Measurements from ENCODE around the gene MYO1F. TPM values are rescaled to one million over a fixed set of nuclear protein-coding genes. Genes with fewer than 3 reads are reported as not detected.

The MYO1F gene
- total and polyA plus RNA-seq, 10 of the 15 experiments (the other 5 are each of a cell fraction or from before 2014, with no cell fraction given), result 3.5 to 49.4 (median 31.3) TPM

DNA sequence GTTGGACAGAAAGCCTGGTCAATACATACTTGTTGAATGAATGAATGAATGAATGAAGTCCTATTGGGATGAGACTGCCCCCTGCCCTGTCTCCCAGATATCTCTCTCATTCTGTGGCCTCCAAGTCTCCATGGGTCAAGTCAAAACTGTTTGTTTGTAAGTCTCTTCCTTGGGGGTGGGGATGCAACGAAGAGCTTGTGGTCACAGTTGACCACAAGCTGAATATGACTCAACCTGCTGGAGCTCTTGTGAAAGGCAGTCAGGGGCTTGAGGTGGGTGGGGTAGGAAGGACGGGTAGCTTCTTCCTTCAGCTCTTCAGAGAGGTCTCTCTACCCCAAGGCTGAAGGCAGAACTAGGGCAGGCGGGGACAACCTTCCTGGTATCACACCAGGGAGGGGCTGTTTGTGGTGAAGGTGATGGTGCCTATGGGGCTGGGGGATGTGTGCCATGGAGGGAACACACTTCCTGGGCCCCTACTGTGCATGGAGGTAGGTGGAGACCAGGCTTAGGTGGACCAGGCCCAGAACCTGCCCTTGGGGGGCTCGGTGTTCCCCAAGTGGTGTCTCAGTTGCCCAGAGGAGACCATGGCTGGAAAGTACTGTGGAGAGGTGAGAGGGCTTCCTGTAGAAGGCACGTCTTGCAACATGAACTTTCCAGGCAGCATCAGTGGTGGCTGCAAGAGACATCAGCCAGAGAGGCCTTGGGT is 8.0 kb downstream of the MYO1F start (continued):
- TF ChIP-seq, protein P1, sequence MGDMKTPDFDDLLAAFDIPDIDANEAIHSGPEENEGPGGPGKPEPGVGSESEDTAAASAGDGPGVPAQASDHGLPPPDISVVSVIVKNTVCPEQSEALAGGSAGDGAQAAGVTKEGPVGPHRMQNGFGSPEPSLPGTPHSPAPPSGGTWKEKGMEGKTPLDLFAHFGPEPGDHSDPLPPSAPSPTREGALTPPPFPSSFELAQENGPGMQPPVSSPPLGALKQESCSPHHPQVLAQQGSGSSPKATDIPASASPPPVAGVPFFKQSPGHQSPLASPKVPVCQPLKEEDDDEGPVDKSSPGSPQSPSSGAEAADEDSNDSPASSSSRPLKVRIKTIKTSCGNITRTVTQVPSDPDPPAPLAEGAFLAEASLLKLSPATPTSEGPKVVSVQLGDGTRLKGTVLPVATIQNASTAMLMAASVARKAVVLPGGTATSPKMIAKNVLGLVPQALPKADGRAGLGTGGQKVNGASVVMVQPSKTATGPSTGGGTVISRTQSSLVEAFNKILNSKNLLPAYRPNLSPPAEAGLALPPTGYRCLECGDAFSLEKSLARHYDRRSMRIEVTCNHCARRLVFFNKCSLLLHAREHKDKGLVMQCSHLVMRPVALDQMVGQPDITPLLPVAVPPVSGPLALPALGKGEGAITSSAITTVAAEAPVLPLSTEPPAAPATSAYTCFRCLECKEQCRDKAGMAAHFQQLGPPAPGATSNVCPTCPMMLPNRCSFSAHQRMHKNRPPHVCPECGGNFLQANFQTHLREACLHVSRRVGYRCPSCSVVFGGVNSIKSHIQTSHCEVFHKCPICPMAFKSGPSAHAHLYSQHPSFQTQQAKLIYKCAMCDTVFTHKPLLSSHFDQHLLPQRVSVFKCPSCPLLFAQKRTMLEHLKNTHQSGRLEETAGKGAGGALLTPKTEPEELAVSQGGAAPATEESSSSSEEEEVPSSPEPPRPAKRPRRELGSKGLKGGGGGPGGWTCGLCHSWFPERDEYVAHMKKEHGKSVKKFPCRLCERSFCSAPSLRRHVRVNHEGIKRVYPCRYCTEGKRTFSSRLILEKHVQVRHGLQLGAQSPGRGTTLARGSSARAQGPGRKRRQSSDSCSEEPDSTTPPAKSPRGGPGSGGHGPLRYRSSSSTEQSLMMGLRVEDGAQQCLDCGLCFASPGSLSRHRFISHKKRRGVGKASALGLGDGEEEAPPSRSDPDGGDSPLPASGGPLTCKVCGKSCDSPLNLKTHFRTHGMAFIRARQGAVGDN (IDR thresholded peaks at IDR 0.05), result no peak
- TF ChIP-seq, protein P2, sequence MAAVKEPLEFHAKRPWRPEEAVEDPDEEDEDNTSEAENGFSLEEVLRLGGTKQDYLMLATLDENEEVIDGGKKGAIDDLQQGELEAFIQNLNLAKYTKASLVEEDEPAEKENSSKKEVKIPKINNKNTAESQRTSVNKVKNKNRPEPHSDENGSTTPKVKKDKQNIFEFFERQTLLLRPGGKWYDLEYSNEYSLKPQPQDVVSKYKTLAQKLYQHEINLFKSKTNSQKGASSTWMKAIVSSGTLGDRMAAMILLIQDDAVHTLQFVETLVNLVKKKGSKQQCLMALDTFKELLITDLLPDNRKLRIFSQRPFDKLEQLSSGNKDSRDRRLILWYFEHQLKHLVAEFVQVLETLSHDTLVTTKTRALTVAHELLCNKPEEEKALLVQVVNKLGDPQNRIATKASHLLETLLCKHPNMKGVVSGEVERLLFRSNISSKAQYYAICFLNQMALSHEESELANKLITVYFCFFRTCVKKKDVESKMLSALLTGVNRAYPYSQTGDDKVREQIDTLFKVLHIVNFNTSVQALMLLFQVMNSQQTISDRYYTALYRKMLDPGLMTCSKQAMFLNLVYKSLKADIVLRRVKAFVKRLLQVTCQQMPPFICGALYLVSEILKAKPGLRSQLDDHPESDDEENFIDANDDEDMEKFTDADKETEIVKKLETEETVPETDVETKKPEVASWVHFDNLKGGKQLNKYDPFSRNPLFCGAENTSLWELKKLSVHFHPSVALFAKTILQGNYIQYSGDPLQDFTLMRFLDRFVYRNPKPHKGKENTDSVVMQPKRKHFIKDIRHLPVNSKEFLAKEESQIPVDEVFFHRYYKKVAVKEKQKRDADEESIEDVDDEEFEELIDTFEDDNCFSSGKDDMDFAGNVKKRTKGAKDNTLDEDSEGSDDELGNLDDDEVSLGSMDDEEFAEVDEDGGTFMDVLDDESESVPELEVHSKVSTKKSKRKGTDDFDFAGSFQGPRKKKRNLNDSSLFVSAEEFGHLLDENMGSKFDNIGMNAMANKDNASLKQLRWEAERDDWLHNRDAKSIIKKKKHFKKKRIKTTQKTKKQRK (IDR thresholded peaks at IDR 0.05; ENCODE audit: low read depth, low read length), result no peak
- TF ChIP-seq, protein P3, sequence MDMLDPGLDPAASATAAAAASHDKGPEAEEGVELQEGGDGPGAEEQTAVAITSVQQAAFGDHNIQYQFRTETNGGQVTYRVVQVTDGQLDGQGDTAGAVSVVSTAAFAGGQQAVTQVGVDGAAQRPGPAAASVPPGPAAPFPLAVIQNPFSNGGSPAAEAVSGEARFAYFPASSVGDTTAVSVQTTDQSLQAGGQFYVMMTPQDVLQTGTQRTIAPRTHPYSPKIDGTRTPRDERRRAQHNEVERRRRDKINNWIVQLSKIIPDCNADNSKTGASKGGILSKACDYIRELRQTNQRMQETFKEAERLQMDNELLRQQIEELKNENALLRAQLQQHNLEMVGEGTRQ (IDR thresholded peaks at IDR 0.05; ENCODE audit: borderline replicate concordance, low read depth, low read length), result no peak
- peak; percentile 47 to 52; a peak in 1 of 4 replicates for TF ChIP-seq BHLHE40 (IDR thresholded peaks at IDR 0.05; ENCODE audit: borderline replicate concordance in 1 of 2, low read depth in 2 of 2, low read length in 1 of 2)
- no peak for TF ChIP-seq SPI1 (IDR thresholded peaks at IDR 0.05; ENCODE audit: borderline replicate concordance, insufficient read depth, low read depth, low read length)
- TF ChIP-seq CHD4 (IDR thresholded peaks at IDR 0.05), result no peak
- TF ChIP-seq BACH1 (IDR thresholded peaks at IDR 0.05; ENCODE audit: borderline replicate concordance), result peak; percentile 64
- TF ChIP-seq CBX3 (IDR thresholded peaks at IDR 0.05; ENCODE audit: borderline replicate concordance, low read depth), result no peak
- peak; percentile 77 to 84 for TF ChIP-seq EP300 (IDR thresholded peaks at IDR 0.05; ENCODE audit: borderline replicate concordance in 1 of 2, control insufficient read depth in 1 of 2, low read depth in 2 of 2, low read length in 2 of 2)
- no peak for TF ChIP-seq KDM1A (IDR thresholded peaks at IDR 0.05; ENCODE audit: borderline replicate concordance)
- 0 out of 2 replicates have a peak, but pooled peaks have one; percentile 12 for TF ChIP-seq RCOR1 (conservative IDR thresholded peaks at IDR 0.05; ENCODE audit: low read depth, low read length)
- 0 out of 2 replicates have a peak, but pooled peaks have one; percentile 28 for TF ChIP-seq MEF2A (IDR thresholded peaks at IDR 0.05; ENCODE audit: insufficient read depth, low read depth, low read length)
- no peak for TF ChIP-seq ZZZ3 (IDR thresholded peaks at IDR 0.05; ENCODE audit: control insufficient read depth, insufficient read length, low read depth)
- TF ChIP-seq, protein P4, sequence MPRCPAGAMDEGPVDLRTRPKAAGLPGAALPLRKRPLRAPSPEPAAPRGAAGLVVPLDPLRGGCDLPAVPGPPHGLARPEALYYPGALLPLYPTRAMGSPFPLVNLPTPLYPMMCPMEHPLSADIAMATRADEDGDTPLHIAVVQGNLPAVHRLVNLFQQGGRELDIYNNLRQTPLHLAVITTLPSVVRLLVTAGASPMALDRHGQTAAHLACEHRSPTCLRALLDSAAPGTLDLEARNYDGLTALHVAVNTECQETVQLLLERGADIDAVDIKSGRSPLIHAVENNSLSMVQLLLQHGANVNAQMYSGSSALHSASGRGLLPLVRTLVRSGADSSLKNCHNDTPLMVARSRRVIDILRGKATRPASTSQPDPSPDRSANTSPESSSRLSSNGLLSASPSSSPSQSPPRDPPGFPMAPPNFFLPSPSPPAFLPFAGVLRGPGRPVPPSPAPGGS (IDR thresholded peaks at IDR 0.05; ENCODE audit: borderline replicate concordance, insufficient read depth, low read depth, low read length, poor library complexity, severe bottlenecking), result peak; percentile 61
- TF ChIP-seq JUNB (IDR thresholded peaks at IDR 0.05), result peak; percentile 79
- no peak for TF ChIP-seq BRCA1 (IDR thresholded peaks at IDR 0.05; ENCODE audit: low read depth, low read length)
- TF ChIP-seq SUPT20H (IDR thresholded peaks at IDR 0.05; ENCODE audit: borderline replicate concordance, control insufficient read depth, low read depth, low read length), result no peak
